HG03575 (cell line): ENCODE results near the gene ADORA2B.
"Not testable (repeated sequence)": the region's sequence is repeated elsewhere in the genome, so short reads cannot be mapped to it uniquely, and the experiment has no call there.

Source experiments
- ATAC-seq: cut with Tn5 transposase; IDR thresholded peaks from one replicate; pipeline ENCODE4 v1.9.1; 2021; ENCODE audit not compliant: unreplicated experiment, insufficient number of reproducible peaks, low FRiP score; ENCODE audit errors: extremely low read depth

The ADORA2B gene

DNA sequence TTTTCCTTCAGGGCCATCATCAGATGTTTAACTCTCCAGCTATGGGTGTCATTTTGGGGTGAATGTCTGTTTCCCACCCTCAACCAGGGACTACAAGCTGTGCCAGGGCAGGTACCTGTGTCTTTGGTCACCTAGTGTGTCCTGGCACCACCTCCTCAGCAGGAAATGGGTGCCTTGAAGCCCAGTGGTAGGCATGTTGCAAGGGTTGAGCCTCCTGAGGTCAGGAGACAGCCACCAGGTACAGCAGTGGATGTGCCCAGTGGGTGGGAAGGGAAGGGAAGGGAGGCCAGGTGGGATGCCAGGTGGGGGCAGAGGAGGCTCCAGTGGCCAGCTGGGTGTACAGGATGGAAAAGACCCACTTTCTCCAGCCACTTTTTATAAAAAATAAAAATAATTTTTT lies 25.5 kb upstream of the ADORA2B start:
- no peak for ATAC-seq

DNA sequence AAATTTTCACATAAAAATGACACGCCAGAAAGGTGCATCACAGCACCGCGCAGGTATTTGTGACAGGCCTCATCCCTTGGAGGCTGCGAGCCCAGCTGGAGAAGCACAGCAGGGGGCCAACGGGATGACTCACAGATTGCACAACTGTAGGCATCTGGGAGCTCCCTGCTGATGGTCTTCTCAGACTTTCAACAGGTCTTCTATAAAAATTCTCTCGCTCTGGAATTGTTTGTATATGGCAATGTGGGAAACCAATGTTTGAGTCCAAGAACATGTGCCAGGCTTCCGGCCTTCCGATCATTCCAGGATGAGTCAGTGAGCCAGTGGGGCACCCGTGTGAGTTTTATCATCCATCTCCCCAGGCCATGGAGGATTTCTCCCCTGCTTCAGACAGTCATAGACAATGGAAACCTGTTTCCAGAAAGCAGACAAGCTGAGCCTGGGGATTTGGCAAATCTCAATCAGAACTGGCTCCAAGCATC lies 24.1 kb upstream of the ADORA2B start:
- ATAC-seq: no peak

DNA sequence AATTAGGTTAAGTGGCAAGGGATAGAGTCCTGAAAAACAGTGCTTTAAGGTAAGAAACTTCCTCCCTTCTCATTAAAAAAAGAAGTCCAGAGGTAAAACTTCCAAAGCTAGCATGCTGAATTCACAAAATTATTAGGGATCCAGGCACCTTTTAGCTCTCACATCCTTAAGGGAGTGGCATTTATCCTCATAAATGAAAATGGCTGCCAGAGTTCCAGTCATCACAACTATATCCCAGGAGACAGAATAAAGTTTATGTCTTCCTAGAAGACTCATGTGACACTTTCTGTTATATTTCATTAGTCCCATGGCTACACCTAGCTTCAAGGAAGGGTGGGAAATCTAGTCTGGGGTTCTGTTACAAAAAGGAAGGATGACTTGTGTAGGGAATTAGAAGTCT lies 23.3 kb upstream of the ADORA2B start:
- ATAC-seq: no peak

DNA sequence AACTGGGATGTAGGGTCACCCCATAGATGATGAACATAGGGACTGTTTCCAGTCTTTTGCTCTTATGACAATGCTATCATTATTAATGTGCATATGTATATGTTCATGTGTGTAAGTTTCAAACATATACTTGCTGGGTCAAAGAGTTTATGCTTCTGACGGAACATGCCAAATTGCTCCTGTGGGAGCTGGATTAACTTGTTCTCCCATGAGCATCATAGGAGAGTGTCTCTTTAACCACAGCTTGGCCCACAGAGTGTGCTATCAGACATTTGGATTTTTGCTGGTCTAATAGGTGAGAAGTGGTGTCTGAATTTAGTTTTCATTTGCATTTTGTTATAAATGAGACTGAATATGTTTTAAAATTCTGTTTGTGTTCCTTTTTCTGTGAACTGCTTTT lies 22.3 kb upstream of the ADORA2B start:
- ATAC-seq: no peak

DNA sequence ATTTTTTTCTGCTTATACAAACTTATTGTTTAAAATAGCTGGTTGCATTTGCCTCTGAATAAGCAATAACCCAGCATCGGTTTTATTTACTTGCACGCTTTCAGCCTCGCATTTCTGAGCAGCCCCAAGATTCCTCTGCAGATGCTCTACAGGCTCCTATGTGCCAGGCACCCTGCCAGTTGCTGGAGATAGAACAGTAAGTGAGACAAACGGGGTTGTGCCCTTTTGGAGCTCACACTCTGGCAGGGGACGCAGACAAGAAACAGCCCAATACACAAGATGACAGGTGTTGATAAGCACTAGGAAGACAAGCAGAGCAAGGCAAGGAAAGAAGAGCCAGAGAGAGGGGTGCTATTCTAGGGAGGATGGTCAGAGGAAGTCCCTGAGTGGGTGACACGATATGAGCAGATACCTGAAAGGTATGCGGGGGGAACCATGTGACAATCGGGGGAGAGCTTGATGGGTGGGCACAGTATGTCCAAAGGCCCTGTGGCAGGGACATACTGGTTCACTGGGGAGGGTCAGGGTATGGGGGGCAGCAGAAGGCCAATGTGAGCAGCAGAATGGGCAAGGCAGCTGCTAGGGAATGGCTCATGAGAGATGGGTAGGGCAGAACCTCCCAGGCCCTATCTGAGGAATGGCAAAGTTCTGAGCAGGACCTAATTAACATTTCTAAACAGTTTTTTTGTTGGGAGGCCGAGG lies 18.7 kb upstream of the ADORA2B start:
- ATAC-seq: no peak

DNA sequence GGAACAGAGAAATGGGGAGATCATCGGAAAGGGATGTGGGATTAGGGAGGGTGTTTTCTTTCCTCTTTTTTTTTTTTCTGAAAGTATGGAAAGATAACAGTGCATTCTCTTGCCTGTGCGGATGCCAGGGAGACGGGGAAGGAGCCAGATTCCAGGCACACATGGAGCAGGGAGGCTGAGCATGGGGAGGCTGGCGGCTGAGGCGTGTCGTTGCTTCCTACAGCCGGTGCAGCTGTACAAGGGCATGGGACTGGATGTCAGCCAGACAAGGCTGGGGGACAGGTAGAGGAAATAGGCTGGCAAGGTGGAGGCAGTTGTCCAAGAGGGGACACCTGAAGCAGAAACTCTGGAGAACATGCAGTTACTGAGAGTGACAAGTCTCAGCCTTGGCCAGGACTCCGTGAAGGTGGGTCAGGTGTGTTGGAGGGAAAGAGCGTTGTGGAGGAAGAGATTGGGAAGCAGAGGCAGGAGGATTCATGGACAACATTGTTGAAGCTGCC lies 16.6 kb upstream of the ADORA2B start:
- ATAC-seq: no peak

DNA sequence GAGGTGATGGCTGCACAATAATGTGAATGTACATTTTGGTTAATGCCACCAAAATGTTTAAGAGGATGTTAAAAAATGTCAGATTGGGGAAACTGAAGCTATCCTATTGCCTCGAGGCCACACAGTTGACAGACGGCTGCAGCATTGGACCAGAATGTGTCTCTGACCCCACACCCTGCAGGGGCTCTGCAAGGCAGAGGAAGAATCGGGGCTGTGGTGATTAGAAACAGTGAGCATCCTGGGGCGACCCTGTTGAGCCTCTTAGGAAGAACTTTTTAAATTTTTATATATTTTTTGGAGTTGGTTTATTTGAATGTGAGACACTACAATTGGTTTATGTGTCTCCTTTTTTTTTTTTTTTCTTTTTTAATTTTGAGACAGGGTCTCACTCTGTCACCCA lies 15.0 kb upstream of the ADORA2B start:
- no peak for ATAC-seq

DNA sequence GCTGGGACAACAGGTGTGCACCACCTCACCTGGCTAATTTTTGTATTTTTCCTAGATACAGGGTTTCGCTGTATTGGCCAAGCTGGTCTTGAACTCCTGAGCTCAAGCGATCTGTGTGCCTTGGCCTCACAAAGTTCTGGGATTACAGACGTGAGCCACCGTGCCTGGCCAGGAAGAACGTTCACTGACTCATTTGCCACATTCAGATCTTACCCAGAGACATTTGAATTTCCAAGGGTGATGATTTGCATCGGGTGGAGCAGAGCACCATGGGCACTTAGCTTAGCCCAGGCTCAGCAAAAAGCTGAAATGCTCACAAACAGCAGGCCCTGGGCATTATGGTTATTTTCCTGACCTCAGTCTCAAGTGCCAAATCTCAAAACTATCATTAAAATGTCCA lies 14.5 kb upstream of the ADORA2B start:
- no peak for ATAC-seq

DNA sequence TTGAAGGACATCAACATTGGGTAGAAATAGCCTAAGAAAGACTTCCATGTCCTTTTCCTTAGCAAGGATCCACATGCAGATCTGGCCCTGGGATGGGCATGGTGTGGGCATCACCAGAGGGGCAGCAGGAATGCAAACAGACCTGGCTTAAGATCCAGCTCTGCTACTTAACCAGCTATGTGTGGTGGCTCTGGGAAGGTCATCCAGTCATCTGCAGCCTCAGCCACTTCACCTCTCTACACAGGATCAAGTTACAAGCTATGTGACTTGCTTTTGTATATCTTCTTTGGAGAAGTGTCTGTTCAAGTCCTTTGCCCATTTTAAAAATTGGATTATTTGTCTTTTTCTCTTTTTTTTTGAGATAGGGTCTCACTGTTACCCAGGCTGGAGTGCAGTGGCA lies 13.5 kb upstream of the ADORA2B start:
- no peak for ATAC-seq

DNA sequence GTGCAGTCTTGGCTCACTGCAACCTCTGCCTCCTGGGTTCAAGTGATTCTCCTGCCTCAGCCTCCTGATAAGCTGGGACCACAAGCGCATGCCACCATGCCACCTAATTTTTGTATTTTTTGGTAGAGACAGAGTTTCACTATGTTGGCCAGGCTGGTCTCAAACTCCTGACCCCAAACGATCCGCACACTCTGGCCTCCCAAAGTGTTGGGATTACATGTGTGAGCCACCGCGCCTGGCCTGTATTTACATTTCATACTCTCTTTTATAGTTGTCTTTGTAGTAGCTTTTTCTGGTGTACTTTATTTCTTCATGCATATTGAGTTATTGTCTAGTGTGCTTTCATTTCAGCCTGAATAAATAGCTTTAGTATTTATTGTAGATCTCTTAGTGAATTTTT lies 10.1 kb upstream of the ADORA2B start:
- ATAC-seq: no peak

DNA sequence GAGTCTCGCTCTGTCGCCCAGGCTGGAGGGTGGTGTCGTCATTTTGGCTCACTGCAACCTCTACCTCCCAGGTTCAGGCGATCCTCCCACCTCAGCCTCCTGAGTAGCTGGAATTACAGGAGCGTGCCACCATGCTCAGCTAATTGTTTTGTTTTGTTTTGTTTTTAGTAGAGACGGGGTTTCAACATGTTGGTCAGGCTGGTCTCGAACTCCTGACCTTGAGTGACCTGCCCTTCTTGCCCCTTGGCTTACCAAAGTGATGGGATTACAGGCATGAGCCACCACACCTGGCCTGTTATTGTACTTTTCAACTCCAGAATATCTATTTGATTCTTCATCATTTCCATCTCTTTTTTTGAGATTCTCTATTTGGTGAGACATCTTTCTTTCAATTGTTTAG lies 9.0 kb upstream of the ADORA2B start:
- ATAC-seq: no peak

DNA sequence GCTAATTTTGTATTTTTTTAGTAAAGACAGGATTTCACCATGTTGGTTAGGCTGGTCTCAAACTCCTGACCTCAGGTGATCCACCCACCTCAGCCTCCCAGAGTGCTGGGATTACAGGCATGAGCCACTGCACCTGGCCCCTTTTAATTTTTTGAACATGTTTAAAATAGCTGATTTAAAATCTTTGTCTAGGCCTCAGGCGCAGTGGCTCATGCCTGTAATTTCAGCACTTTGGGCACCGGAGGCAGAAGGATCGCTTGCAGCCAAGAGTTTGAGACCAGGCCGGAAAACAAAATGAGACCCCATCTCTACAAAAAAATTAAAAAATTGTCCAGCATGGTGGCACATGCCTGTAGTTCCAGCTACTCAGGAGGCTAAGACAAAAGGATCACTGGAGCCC lies 8.4 kb upstream of the ADORA2B start:
- not testable (repeated sequence) for ATAC-seq

DNA sequence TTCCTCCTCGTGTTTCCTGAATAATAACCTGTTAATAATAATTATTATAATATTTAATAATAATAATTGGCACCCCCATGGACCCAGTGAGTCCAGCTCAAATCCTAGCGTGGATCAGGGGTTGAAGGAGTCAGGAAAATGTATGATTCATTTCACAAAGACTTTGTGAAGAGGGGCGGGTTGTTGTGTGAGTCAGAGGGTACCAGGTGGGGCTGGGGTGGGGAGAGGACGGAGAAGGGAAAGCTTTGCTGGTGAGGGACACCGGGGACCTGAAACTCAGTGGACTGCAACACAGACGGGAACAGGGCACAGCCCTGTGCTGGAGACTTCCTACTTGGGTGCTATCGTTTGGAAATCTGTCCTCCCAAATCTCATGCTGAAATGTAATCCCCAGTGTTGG lies 3.1 kb upstream of the ADORA2B start:
- no peak for ATAC-seq

DNA sequence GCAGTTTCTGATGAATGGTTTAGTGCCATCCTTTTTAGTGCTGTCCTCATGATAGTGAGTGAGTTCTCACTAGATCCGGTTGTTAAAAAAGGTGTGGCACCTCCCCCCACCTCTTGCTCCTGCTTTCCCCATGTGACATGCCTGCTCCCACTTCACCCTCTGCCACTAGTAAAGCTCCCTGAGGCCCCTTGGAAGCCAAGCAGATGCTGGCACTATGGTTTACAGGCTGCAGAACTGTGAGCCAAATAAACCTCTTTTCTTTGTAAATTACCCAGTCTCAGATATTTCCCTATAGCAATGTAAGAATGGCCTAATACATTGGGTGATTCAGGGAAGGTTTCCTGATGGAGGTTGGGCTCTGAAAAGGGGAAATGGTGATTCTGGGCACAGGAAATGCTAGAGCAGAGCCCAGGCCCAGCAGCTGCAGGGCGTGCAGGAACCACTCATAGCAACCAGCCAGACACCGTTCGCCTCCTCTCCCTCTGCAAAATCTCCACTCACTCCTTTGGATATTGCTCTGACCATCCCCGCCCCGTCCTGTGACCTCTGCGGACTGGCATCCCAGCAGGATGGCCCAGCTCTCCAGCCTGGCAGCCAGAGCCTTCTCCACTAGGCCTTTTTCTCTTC lies 2.6 kb upstream of the ADORA2B start:
- ATAC-seq: no peak

DNA sequence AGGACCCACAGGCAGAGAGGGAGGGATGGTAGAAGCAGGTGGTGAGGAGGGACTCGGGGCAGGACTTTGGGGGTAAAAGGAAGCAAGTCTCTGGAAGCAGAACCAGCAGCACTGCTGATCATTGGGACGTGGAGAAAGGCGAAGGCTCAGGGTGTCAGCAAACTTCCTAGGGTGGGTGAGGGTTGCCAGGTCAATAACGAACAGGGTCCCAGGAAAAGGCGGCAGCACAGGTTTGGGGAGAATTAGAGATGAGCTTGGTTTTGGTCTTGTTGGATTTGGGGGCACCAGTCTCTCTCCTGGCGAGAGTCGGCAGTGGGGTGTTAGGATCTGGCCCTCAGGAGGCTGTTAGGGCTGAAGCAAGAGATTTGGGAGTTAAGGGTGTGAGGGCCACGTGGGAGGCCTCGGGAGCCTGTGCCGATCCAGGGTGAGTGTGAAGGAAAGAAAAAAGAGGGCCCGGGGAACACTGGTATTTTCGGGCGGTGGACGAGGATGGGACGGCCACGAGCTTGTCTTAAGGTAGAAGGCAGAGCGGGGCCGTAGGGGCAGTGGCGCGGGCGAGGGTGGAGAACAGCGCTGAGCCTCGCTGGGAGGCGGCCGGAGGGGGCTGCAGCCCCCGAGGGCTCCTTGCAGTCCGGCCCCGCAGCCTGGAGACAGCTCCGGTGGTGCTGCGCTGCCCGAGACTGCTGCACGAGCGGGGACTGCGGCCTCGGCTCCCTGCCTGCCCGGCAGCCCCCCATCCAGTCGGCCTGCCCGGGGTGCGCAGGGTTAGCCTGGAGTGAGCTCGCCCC lies 765 bp upstream of the ADORA2B start:
- no peak for ATAC-seq

DNA sequence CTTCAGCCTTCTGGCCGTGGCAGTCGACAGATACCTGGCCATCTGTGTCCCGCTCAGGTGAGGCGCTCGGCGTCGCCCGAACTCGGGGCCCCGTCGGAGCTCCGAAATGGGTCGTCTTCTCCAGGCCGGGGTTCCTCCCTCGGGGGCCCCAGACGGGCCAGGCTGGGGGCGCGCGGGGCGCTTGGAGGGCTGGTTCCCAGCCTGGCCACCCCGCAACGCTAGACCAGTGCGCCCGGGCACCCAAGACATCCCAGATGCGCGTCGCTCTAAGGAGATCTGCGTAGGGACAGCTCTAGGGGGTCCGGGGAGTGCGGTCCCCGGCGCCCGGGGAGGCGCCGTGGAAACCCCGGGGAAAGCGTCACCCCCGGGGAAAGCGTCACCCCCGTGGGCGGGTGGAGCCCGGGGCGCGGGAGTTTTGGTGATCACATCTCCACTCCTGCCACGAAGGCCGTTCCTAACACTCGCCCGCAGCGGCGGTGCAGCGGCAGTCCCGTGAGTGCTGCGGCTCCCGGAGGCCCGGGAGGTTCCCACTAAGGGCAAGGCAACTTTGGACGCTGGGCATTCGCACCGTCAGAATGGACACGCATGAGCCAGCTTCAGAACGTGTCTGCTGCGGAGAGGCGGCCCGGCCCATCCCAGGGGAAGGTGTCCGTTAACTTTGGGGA lies 729 bp downstream of the ADORA2B start:
- ATAC-seq: no peak

DNA sequence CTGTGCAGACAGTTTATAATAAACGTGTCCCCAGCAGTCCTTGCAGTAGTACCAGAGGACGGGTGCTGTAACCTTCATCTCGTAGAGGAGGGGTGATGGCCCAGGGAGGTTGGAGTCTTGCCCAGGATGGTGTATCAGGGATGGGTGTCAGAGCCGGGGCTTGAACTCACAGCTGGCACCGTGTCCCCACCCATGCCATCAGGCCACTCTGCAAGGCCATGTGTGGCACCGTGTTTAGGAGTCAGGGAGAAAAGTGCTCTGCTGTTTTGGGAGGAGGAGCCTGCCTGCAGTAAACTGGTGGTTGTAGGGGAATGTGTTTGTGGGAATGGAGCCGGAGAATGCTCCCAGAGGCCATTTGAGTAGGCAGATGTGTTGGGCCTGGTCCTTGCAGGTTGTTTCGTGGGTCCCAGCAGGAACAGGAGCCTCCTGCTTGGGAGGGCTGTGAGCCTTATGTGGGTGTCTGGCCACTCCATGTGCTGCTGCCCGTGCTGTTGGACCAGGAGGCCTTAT lies 1.7 kb downstream of the ADORA2B start:
- no peak for ATAC-seq

DNA sequence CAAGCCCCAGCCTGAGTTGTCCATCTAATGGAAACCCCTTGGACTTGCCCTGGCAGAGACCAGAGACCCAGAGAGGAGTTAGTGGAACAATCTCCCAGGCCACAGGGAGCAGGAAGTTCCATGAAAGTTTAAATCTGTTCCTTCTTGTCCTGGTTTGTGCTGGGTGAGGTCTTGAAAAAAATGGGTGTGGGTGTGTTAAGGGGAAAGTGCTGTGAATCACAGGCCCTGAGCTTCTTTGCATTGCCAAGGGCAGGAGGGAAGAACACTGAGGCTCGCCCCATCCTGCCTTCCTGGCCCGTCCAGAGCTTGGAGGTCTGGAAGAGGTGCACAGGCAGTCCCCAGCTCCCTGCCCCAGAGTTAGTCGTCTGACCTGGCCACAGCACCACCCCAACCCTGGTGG lies 2.3 kb downstream of the ADORA2B start:
- ATAC-seq: no peak

DNA sequence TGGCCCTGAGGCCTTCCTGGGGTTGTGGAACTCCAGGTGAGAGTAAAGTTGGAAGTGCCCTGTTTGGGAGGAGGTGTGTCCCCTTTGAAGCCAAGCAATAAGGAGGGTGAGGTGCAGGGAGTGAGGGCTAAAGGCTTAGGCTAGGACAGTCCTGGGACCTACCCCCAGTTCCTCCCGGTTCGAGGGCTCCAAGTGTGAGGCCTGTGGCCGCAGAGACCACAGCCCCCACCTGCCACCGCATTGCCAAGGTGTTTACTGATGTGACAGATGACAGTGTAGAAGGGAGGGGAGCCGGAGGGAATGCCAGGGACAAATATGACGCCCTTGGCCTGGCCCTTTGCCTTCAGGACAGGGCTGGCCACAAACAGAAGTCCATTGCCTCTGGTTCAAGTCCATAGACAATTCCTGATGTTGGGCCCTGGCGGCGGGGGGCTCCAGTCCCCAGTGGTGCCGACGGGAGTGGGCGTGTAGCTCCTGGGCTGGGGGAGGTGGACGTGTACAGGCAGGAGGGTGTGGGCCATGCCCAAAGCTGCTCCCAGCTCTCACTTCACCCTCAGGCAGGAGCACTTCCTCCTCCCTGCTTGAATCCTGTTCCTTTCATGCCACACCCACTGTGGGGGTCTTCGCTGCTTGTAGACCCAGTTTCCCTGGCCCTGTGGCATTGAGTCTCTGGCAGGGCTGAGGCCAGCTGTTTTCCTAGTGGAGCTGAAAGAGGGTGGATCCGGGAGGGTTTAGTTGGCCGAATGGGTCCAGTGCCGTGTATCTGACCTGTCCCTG lies 3.2 kb downstream of the ADORA2B start:
- ATAC-seq: no peak
